Stimulated activated CD8-positive, alpha-beta memory T cell treated with anti-CD3 and anti-CD28 coated beads, Interleukin-7, amount 100 ng/mL, for 4 hours (primary cell): Measurements from ENCODE around the gene OSR1.
"Not testable (repeated sequence)": the region's sequence is repeated elsewhere in the genome, so short reads cannot be mapped to it uniquely, and the experiment has no call there.

Experiments used
- DNase-seq, 2 donors: peaks; one replicate each; pipeline ENCODE4 v3.0.0-alpha.2; 2020; ENCODE audit warnings: low read depth in 2 of 2

OSR1 gene

DNA sequence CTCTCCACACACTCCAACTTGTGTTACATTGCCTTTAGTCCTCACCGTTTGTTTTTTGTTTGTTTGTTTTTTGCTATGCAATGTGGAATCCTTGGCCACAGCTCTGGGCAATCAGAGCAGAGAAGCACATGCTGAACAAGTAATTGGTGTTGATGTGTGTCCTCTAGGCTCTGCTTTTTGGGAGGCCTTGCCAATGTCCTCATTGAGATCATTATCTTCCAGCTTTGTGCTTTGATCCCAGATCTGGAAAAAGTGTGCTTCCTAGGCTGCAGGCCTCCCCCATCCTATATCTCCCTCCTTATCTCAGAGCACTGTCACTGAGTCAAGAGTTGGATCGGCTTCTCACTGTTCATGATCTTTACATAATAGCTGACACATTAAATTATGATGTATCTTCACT lies 25.9 kb downstream of the OSR1 start:
- no peak for DNase-seq

DNA sequence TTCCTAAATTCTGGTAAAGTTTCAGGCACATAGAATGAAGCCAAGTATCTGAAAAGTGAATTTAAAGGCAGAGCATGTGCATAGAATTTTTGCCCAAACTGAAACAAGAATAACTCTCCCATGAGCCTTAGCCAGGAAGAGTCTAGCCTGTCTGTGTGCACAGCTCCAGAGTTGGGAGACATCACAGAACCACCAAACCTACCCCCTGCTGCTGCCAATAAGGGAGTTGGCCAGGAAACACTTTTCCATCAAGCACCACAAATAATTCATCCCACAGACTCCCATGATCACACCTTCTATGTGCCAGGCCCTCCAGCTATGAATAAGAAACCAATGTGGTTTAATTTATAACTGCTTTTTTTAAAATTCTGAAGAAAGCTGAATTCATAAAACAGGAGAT lies 27.0 kb downstream of the OSR1 start:
- DNase-seq: no peak

DNA sequence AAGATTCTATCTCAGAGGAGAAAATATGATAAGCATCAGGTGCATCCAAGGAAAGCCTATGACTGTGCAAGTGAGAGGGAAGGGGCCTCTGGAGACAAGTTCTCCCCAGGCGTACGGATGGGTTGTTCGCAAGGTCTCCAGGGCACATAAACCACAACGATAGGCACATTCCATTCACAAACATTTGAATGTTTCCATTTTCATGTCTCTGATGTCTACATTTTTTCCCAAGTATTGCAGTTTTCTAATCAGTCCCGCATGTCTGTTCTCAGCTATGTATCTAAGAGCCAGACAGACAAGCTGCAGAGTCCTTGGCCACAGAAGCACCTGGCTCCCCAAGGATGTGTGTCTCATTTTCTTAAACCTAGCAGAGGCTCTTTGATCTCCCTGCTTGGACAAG lies 28.0 kb downstream of the OSR1 start:
- DNase-seq: no peak

DNA sequence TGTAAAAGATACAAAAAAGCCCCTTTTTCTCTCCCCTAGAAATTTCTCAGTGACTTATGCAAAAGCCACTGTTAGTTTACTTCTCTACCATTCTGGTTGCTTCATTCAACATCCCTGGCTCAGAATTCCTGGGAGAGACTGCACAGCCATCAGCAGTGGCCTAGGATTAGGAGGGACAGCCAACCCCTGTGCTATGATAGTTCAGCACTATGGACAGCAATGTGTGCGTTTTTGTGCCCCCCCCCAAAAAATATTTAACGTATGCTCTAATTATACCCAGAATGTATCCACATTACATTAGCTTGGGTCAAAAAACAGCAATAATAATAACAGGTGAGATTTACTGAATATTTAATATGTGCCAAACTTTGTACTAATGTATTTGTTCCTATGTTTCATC lies 29.0 kb downstream of the OSR1 start:
- no peak for DNase-seq

DNA sequence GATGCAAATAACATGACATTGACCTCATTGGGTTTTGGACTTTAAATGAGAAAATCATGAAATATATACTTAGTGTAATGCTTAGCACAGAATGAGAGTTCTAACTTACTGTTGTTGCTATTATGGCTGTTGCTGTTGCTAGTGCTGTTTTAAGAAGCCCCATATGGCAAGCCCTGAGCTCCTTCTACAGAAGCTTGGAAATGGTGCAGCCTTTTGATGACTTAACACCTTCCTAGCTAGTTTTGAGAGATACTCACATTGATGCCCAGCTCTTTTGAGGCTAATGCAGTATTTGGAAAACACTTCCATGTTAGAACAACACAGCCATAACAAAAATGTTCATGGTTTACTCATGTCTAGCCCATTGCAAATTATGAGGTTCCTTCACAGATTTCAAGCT lies 30.9 kb downstream of the OSR1 start:
- no peak for DNase-seq

DNA sequence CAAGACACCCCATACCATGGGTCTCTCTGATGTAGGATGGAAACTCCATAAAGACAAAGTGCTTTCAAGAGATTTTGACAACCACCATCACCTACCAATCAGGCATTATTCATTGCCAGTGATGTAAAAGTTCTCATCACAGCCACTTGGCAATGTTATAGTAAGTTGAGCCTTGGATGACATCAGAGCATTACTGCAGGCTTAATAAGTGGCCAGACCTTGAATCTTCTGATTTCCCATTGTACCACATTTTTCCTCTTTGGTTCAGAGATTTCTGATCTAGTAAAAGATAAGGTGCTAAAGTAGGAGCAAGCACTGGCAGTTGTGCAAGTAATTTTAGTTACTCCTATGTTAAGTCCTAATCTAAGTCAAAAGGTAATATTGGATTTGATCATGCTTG lies 36.5 kb downstream of the OSR1 start:
- DNase-seq: no peak

DNA sequence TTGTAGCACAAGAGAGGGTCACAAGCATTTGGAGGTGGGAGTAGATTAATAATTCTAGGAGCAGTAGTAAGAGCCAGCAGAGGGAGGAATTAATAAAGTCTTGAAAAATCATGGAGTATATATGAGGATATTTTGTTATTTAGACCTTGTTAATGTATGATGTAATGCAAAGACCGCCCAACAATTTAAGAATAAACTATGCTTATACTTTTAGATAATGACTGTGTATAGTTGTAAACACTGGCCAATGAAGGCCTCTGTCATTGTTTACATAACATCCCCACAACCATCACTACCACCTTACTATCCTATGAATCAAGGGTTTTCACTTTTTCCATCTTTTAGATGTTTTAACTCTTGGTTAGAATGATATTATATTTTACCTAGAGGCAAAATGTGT lies 37.6 kb downstream of the OSR1 start:
- DNase-seq: no peak

DNA sequence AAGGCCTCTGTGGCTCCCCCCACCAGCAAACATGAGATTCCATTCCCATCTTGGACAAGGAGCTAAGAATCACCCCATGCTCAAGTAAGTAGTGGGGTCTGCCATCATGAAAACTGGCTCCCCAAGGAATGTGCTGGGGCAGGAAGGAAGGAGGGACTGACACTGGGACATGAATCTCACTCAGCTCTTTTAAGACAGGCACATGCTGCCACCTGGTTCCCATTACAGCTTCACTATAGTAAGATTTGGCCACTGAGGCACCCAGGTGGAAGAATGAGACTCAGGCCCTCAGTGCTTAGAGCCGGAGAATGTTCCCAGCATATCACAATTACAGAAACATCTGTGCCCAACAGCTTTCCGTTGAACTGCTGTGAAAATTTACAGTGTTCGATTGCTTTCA lies 38.7 kb downstream of the OSR1 start:
- no peak for DNase-seq

DNA sequence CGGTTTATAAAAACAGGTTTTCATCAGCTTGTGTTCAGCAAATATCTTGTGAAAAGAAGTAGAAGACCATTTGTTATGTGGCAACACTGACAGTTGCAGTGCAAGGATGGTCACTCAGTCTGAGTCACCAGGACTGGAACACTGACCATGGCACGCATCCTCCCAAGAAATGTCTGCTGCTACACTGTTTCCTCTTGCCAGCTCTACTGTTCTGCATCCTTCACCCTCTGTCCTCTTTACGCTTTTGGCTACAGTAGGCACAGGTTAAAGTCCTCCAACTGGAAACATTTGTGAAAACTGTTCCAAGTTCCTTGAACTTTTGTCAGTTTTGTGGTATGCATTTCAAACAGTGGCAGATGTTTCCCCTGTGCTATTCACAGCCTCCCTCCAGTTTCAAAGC lies 39.4 kb downstream of the OSR1 start:
- no peak for DNase-seq

DNA sequence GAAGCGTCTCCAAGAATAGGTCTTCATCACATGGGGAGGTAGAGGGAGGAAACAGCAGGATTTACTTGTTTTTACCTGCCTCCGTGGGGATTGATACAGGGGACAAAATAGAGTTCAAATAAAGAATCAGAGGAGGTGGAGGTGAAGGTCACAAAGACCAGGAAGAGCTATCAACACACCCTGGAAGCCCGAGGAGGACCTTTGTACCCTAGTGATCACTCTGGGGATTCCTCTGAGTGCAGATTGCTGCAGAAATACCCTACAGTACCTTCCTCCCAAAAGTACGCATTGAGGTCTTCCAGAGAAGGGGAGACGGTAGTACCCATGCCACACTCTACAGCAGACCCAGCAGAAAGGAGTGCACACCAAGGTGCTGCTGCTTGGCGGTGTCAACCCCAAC lies 44.9 kb downstream of the OSR1 start:
- no peak for DNase-seq

DNA sequence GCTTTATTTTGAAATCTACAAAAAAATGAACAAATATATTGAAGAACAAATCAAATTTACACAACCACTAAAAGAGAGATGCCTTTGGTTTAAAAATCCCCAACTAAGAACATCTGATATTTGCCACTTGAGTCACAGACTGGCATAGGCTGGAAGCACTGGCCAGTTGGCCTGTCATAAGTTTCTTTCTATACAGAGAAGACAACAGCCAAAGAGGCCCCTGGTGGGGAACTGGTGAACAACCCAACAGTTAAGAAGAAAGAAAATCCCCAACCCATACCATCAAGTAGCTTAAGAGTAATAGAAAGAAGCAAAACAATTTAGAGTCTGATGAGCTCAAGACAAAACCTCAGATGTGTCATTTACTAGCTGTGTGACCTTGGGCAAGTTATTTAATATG lies 45.5 kb downstream of the OSR1 start:
- DNase-seq: no peak

DNA sequence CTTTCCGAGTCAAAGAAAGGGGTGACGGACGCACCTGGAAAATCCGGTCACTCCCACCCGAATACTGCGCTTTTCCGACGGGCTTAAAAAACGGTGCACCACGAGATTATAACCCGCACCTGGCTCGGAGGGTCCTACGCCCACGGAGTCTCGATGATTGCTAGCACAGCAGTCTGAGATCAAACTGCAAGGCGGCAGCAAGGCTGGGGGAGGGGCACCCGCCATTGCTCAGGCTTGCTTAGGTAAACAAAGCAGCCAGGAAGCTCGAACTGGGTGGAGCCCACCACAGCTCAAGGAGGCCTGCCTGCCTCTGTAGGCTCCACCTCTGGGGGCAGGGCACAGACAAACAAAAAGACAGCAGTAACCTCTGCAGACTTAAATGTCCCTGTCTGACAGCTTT lies 52.4 kb downstream of the OSR1 start:
- not testable (repeated sequence) for DNase-seq

DNA sequence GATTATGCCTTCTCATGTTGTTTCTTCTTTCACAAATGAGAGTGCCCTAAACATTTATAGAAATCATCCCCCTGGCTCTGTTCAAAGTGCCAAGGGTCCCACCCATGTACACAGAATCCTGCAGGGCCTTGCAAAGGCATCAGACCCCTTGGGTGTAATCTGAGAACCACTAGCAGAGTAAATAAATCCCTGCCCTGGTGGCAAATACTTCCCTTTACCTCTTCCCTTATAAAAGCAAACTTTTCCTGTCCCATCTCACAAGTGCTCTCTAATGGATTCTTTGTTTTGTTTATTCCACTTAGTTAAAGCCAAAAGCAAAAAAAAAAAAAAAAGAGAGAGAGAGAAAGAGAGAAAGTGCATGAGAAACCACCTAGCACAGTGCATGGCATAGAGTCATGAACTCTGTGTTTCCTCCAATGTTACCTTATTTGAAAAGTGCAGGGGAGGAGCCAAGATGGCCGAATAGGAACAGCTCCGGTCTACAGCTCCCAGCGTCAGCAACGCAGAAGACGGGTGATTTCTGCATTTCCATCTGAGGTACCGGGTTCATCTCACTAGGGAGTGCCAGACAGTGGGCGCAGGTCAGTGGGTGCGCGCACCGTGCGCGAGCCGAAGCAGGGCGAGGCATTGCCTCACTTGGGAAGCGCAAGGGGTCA lies 52.9 kb downstream of the OSR1 start:
- DNase-seq: not testable (repeated sequence)

DNA sequence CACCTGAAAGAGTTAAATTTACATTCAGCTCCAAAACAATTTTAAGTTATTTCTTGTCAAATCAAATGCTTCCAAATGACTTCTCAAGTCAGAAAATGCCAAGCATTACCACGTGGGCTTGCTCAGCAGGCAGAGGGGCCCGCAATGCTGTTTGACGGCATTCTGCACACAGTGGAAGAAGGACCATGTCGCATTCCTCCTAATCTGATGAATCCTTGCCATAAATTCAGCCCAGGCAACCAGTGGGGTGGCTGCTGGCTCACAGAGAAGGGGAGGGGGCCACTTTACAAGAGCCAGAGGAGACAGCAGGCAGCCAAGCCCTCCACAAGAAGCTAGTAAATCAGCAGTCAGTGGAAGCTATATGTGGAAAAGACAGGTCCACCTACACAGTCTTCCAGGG lies 56.7 kb downstream of the OSR1 start:
- DNase-seq: no peak
